Liver (tissue), 9 donors: ENCODE data around the gene C1QTNF12. TPM values are rescaled to one million over a fixed set of nuclear protein-coding genes. Genes with fewer than 3 reads are reported as not detected.

ENCODE experiments used
- DNase-seq: peaks from one replicate; pipeline ENCODE4 v3.0.0-alpha.2; 2017; ENCODE audit warnings: low spot score
- H3K27ac ChIP-seq, 2 donors: one replicate each; pipeline ENCODE4 v1.7.0; 2013; ENCODE audit warnings: inconsistent platforms in 2 of 2, low read length in 2 of 2, control low read depth in 1 of 2, low read depth in 1 of 2, mild to moderate bottlenecking in 1 of 2
- H3K27me3 ChIP-seq, 4 donors: one replicate each; pipeline versions ENCODE4 v1.6.1 to v1.7.0; 2013; ENCODE audit warnings: low read length in 3 of 4, inconsistent platforms in 1 of 4, mild to moderate bottlenecking in 1 of 4, moderate library complexity in 1 of 4; ENCODE audit not compliant: control insufficient read depth in 4 of 4, insufficient read depth in 4 of 4
- H3K36me3 ChIP-seq, 4 donors: one replicate each; pipeline versions ENCODE4 v1.6.1 to v1.7.0; 2013; ENCODE audit warnings: low read length in 3 of 4, mild to moderate bottlenecking in 3 of 4, low read depth in 1 of 4, moderate library complexity in 1 of 4; ENCODE audit not compliant: control insufficient read depth in 4 of 4, insufficient read depth in 3 of 4
- H3K4me1 ChIP-seq, 4 donors: one replicate each; pipeline versions ENCODE4 v1.6.1 to v1.7.0; 2013; ENCODE audit warnings: low read length in 3 of 4, mild to moderate bottlenecking in 3 of 4, moderate library complexity in 1 of 4; ENCODE audit not compliant: control insufficient read depth in 4 of 4, insufficient read depth in 4 of 4
- H3K4me3 ChIP-seq, 3 donors: one replicate each; pipeline versions ENCODE4 v1.6.1 to v1.7.0; 2013; ENCODE audit warnings: low read length in 3 of 3, control low read depth in 1 of 3, low read depth in 1 of 3, mild to moderate bottlenecking in 1 of 3
- H3K9ac ChIP-seq, 2 donors: one replicate each; pipeline ENCODE4 v1.7.0; 2013; ENCODE audit warnings: low read length in 2 of 2, mild to moderate bottlenecking in 2 of 2, moderate library complexity in 2 of 2, control low read depth in 1 of 2, low read depth in 1 of 2
- H3K9me3 ChIP-seq, 4 donors: one replicate each; pipeline versions ENCODE4 v1.6.1 to v1.7.0; 2013; ENCODE audit warnings: low read length in 3 of 4; ENCODE audit not compliant: control insufficient read depth in 4 of 4
- EGR1 ChIP-seq, 2 donors: IDR thresholded peaks; 2 replicates each; pipeline ENCODE4 v1.6.1; 2016 to 2018; ENCODE audit warnings: antibody characterized with exemption in 2 of 2, low read depth in 2 of 2
- FOXA1 ChIP-seq: IDR thresholded peaks from 2 replicates; pipeline ENCODE4 v1.6.1; 2016; ENCODE audit warnings: antibody characterized with exemption
- FOXA2 ChIP-seq: IDR thresholded peaks from 2 replicates; pipeline ENCODE4 v1.6.1; 2016; ENCODE audit warnings: antibody characterized with exemption
- HNF4A ChIP-seq, 2 donors: conservative IDR thresholded peaks; 2 replicates each; pipeline ENCODE4 v1.6.1; 2016; ENCODE audit warnings: antibody characterized with exemption in 2 of 2, mild to moderate bottlenecking in 2 of 2
- JUND ChIP-seq, 2 donors: IDR thresholded peaks; 2 replicates each; pipeline ENCODE4 v1.6.1; 2016; ENCODE audit warnings: antibody characterized with exemption in 2 of 2
- MAX ChIP-seq: IDR thresholded peaks from 2 replicates; pipeline ENCODE4 v1.6.1; 2016; ENCODE audit warnings: antibody characterized with exemption
- NR2F2 ChIP-seq: IDR thresholded peaks from 2 replicates; pipeline ENCODE4 v1.6.1; 2016; ENCODE audit warnings: antibody characterized with exemption
- REST ChIP-seq: IDR thresholded peaks from 2 replicates; pipeline ENCODE4 v1.6.1; 2016; ENCODE audit warnings: antibody characterized with exemption, mild to moderate bottlenecking
- RXRA ChIP-seq, 2 donors: IDR thresholded peaks; 2 replicates each; pipeline ENCODE4 v1.6.1; 2017 to 2018; ENCODE audit warnings: antibody characterized with exemption in 2 of 2, mild to moderate bottlenecking in 1 of 2
- SP1 ChIP-seq: IDR thresholded peaks from 2 replicates; pipeline ENCODE4 v1.6.1; 2018; ENCODE audit warnings: antibody characterized with exemption, mild to moderate bottlenecking
- TAF1 ChIP-seq: conservative IDR thresholded peaks from 2 replicates; pipeline ENCODE4 v1.6.1; 2016; ENCODE audit warnings: antibody characterized with exemption, mild to moderate bottlenecking
- YY1 ChIP-seq: IDR thresholded peaks from 2 replicates; pipeline ENCODE4 v1.6.1; 2016; ENCODE audit warnings: antibody characterized with exemption, mild to moderate bottlenecking
- WGBS: extraction: QIAGEN DNeasy Blood & Tissue Kit; methylation state at CpG from one replicate; pipeline ENCODE4 v1.1.7; 2013; 5-methylcytosine and 5-hydroxymethylcytosine counted together
- polyA plus RNA-seq, 2 donors: library from polyadenylated mRNA; stranded (reverse) in 1 of 2; unstranded in 1 of 2; fragments of 200-250 nt in 1 of 2; fragments of >200 nt in 1 of 2; fragmentation: Nextera tagmentation in 1 of 2; extraction: Ambion mirVana in 1 of 2; gene quantifications; one replicate each; pipeline versions ENCODE4 v1.2.1 to v1.2.3, GENCODE V29; 2013 to 2015
- total RNA-seq, 2 donors: library from RNA; depleted of rRNA; stranded (reverse); fragments of >200 nt; gene quantifications; one replicate each; pipeline ENCODE4 v1.2.3, GENCODE V29; 2014
- TF ChIP-seq, protein P1 (sequence below): fragments of 150-350 bp; IDR thresholded peaks from 2 replicates; pipeline ENCODE4 v1.5.1; 2017; ENCODE audit warnings: improper control_type of control experiment, low read depth, low read length; ENCODE audit not compliant: missing input control
- TF ChIP-seq, protein P2 (sequence below): IDR thresholded peaks from 2 replicates; pipeline ENCODE4 v1.6.1; 2016; ENCODE audit warnings: antibody characterized with exemption
- TF ChIP-seq, protein P3 (sequence below): IDR thresholded peaks from 2 replicates; pipeline ENCODE4 v1.6.1; 2016; ENCODE audit warnings: antibody characterized with exemption
- donor health status: healthy.
- donor health status: healthy.
- donor health status: healthy.
- donor health status: healthy.
- donor health status: healthy.

C1QTNF12 gene
- total and polyA plus RNA-seq, 4 donors = 0.39 to 0.40 TPM; not detected in 2

GRCh38 chr1:1285102-1285571 is 38.6 kb upstream of the C1QTNF12 start:
- WGBS = 95% methylated on average over 22 of the region's 22 CpGs
- H3K4me1 ChIP-seq = peaks cover 9 to 20% (median 14%) of the 10 kb centered on the region in 4 donors
- no peak overlapping the region for H3K9ac ChIP-seq
- no peak for DNase-seq
- no peaks in the 10 kb centered on the region for H3K9me3 ChIP-seq
- no peak overlapping the region for H3K4me3 ChIP-seq
- H3K27ac ChIP-seq = no peak overlapping the region
- no peaks in the 10 kb centered on the region for H3K36me3 ChIP-seq
- H3K27me3 ChIP-seq = no peaks in the 10 kb centered on the region
- no peak for TF ChIP-seq YY1
- no peak for TF ChIP-seq EGR1 (IDR thresholded peaks at IDR 0.05; ENCODE audit: low read depth in 2 of 2)
- no peak for TF ChIP-seq FOXA1
- TF ChIP-seq SP1 = no peak
- TF ChIP-seq TAF1 = no peak
- TF ChIP-seq RXRA (IDR thresholded peaks at IDR 0.05) = no peak
- TF ChIP-seq JUND (IDR thresholded peaks at IDR 0.05) = no peak
- TF ChIP-seq, protein P1, sequence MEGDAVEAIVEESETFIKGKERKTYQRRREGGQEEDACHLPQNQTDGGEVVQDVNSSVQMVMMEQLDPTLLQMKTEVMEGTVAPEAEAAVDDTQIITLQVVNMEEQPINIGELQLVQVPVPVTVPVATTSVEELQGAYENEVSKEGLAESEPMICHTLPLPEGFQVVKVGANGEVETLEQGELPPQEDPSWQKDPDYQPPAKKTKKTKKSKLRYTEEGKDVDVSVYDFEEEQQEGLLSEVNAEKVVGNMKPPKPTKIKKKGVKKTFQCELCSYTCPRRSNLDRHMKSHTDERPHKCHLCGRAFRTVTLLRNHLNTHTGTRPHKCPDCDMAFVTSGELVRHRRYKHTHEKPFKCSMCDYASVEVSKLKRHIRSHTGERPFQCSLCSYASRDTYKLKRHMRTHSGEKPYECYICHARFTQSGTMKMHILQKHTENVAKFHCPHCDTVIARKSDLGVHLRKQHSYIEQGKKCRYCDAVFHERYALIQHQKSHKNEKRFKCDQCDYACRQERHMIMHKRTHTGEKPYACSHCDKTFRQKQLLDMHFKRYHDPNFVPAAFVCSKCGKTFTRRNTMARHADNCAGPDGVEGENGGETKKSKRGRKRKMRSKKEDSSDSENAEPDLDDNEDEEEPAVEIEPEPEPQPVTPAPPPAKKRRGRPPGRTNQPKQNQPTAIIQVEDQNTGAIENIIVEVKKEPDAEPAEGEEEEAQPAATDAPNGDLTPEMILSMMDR = no peak
- no peak for TF ChIP-seq MAX
- no peak for TF ChIP-seq FOXA2
- TF ChIP-seq, protein P2, sequence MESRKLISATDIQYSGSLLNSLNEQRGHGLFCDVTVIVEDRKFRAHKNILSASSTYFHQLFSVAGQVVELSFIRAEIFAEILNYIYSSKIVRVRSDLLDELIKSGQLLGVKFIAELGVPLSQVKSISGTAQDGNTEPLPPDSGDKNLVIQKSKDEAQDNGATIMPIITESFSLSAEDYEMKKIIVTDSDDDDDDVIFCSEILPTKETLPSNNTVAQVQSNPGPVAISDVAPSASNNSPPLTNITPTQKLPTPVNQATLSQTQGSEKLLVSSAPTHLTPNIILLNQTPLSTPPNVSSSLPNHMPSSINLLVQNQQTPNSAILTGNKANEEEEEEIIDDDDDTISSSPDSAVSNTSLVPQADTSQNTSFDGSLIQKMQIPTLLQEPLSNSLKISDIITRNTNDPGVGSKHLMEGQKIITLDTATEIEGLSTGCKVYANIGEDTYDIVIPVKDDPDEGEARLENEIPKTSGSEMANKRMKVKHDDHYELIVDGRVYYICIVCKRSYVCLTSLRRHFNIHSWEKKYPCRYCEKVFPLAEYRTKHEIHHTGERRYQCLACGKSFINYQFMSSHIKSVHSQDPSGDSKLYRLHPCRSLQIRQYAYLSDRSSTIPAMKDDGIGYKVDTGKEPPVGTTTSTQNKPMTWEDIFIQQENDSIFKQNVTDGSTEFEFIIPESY = no peak
- TF ChIP-seq HNF4A (conservative IDR thresholded peaks at IDR 0.05) = no peak
- no peak for TF ChIP-seq REST
- TF ChIP-seq, protein P3, sequence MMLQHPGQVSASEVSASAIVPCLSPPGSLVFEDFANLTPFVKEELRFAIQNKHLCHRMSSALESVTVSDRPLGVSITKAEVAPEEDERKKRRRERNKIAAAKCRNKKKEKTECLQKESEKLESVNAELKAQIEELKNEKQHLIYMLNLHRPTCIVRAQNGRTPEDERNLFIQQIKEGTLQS = no peak
- TF ChIP-seq NR2F2 = no peak
